GM21423 (cell line): Measurements from ENCODE around the gene KIF25.
"Not testable (repeated sequence)": the region's sequence is repeated elsewhere in the genome, so short reads cannot be mapped to it uniquely, and the experiment has no call there.

Source experiments
- ATAC-seq: cut with Tn5 transposase; IDR thresholded peaks from one replicate; pipeline ENCODE4 v1.9.1; 2021; ENCODE audit warnings: mild to moderate bottlenecking, moderate library complexity; ENCODE audit not compliant: unreplicated experiment

The KIF25 gene

DNA sequence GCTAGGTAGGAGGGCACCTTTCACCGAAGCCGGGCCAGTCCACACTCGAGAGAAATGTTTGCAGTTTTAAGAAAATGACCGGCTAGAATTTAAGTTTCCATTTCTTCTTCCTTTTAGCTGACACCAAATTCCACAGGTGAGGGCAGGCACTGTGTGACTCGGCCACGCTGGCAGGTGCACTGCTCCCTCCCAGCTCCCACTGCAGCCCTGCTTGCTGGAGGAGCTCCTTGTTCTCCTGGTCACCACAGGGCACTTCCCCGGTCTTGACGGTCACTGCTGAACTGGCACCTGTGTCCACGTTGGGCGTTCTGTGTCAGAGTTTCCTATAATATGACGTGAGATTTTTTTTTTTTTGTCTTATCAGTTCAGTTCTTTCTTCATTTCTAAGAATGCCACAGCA is 3.6 kb upstream of the KIF25 start:
- no peak for ATAC-seq

GRCh38 chr6:167995302-167995701 is 2.2 kb upstream of the KIF25 start:
- ATAC-seq = no peak

DNA sequence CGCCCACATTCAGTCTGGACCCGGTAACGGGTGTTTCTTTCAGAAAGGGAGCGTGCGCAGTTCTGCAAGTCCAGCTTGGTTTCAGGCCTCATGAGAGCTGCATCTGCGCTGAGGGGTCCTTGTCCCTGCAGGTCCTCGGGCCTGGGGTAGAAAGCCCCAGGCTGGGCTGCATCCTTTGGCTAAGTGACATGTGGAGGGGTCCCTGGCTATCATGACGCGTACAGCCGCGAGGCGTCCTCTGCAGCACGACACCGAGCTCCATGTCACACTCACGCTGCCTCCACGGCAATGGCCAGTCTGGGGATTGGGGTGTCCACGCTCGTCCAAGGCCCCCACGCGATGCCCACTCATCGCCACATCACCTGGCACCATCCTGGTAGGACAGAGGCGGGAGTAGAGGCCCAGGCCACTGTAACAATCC is 1.7 kb upstream of the KIF25 start:
- no peak for ATAC-seq

- ATAC-seq = no peak
Measured at GRCh38 chr6:167996424-167997199, 859 bp upstream of the KIF25 start.

GRCh38 chr6:167998215-167998614 is 744 bp downstream of the KIF25 start:
- ATAC-seq = no peak

GRCh38 chr6:168000198-168001028 is 2.9 kb downstream of the KIF25 start:
- ATAC-seq = no peak

- no peak for ATAC-seq
Measured at GRCh38 chr6:168001029-168001332, 3.5 kb downstream of the KIF25 start.

GRCh38 chr6:168001514-168001913 is 4.0 kb downstream of the KIF25 start:
- not testable (repeated sequence) for ATAC-seq

DNA sequence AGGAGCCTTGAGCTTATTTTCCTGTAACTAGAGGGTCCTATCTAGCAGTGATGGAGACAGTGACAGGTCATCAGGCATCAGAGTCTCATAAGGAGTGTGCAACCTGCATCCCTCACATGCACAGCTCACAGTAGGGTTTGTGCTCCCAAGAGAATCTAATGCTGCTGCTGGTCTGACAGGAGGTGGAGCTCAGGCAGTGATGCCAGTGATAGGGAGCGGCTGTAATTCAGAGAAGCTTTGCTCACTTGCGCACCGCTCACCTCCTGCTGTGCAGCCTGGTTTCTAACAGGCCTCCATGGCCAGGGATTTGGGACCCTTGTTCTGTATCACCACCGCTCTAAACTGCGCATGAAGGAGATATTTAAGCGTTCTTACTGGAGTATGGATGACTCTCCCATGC is 5.3 kb downstream of the KIF25 start:
- ATAC-seq = no peak

DNA sequence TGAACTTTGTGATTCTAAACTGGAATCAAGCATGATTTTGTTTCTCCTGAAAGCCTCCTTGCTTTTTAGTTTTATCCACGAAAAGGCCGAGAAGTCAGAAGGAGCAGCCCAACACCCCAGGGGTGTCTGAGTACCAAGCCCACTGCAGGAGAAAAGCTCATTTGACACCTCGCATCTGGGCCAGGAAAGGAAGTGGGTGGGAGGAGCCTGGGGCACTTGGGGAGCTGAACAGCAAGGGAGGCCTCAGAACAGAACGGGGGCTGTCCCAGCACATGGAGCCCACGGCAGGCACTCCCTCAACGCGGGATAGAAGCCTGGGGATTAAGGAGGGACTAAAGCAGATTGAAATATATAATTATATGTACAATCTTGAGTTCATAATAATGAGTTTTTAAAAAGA is 6.6 kb downstream of the KIF25 start:
- ATAC-seq = no peak

- ATAC-seq = no peak
Measured at GRCh38 chr6:168004945-168005344, 7.5 kb downstream of the KIF25 start.

DNA sequence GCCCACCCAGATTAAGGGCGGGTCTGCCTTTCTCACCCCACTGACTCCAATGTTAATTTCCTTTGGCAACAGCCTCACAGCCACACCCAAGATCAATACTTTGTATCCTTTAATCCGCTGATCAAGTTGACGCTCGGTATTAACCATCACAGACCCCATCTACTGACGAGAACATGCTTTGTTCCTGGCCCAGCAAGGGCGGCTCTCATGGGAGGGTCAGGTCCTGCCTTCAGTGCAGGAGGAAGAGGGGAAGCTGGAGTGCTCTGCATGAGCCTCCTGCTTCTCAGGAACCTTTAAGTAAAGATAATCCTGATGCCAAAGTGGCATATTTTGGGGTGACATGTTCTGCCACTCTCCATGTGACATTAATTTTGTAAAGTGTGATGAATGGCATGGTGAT is 8.3 kb downstream of the KIF25 start:
- ATAC-seq = no peak

DNA sequence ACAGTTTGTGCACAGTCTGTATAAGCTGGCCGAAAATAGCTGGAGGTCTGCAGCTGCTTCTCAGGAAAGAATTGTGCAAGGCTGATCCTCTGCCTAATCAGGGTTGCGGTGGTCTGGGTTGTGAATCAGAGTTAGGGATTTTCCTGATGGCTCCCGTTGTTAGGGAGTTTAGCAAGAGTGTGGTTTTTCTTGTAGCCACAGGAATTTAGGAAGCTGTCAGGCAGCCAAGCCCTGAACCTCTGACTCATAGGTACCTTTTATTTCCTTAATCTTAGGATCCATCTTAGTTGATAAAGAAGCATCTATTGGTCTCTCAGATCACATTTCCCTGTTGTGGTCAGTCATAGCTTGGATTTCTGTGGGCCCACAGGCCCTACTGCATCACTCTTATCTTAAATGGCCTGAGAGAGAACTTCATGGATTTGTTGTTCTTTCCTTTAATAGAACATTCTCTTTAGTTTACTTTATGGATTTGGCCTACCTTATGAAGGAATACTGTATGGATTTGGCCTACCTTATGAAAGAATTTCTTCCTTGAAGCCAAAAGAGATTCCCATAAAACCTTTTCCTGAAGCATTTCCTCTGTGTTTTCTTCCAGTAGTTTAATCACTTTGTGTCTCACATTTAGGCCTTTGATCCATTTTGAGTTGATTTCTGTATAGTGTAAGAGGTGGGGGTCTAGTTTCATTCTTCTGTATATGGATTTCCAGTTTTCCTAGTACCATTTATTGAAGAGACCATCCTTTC is 10.3 kb downstream of the KIF25 start:
- no peak for ATAC-seq

- ATAC-seq = no peak
Measured at GRCh38 chr6:168009331-168009730, 11.9 kb downstream of the KIF25 start.

- ATAC-seq = no peak
Measured at GRCh38 chr6:168011291-168011690, 13.8 kb downstream of the KIF25 start.

DNA sequence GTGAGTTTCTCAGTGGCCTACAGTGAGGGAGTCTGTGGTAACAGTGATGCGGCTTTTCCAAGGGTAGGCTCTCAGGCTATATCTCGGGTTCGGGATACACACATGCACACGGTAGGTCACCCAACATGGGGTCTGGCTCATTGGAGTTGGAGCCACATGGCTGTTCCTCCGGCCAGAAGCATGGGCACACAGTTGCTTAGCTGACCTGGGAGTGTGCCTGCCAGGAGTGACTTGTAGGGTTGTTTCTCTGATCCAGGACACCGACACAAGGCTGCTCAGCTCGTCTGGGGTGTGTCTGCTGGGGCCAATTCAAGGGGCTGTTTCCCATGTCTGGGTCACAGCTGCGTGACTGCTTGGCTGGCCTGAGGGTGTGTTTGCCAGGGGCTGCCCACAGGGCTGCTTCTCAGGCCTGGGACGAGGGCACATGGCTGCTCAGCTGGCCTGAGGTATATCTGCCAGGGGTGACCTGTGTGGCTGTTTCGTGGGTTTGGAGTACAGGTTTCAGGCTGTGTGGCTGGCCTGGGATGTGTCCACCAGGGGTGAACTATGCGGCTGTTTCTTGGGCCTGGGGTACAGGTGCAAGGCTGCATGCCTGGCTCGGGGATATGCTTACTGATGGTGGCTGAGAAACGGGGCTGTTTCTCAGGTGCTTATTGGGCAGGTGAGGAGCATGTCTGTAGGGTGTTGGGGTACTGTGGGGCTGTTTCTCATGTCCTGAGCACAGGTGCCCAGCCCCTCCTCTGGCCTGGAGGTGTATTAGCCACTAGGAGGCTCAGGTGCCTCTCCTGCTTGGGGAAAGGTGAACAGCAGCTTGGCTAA is 15.2 kb downstream of the KIF25 start:
- ATAC-seq = no peak

DNA sequence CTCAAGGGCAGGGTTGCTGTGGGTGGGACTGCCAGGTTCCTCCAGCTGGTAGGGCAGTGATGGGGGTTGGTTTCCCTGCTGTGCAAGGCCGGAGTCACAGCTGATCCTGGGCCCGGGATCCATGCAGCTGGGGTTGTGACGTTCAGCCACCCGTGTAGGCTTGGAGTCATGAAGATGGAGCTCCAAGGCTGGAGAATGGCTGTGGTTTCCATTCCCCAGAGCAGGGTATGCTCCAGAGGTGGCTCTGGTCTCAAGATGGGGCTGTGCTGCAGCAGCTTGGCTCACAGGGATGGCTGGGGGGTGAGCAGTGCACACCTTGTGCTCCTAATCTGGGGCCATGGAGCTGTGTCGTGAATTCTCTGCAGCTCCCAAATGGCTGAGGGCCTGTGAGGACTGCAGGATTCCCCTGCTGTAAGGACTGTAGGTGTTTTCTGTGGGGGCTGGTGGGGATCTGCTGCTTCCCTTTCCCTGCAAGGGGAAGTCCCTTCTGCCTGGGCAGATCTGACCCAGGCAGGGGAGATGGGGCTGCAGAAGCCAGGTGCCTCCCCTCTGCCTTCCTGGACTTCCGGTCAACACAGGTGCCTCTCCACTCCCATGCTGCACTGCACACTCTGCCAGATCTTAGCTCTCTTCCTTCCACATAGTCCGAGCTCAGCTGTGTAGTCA is 15.9 kb downstream of the KIF25 start:
- ATAC-seq = no peak

DNA sequence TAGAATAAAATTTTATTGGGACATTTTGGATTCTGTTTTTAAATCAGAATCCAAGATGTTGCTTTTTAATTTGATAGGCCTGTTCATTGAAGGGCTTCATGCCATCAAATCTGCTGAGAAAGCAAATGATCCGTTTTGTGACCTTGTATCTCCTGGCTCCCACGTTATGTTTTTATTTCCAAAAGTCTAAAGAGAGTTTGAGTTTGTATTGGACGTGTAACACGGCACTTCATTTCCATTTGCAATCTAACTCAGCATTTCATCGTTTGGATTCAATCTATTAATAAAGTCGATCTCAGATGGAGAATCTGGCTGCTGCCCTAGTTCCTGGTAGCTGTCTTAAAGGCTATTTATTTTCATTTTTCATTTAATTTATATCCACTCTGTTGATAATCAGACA is 17.0 kb downstream of the KIF25 start:
- no peak for ATAC-seq

DNA sequence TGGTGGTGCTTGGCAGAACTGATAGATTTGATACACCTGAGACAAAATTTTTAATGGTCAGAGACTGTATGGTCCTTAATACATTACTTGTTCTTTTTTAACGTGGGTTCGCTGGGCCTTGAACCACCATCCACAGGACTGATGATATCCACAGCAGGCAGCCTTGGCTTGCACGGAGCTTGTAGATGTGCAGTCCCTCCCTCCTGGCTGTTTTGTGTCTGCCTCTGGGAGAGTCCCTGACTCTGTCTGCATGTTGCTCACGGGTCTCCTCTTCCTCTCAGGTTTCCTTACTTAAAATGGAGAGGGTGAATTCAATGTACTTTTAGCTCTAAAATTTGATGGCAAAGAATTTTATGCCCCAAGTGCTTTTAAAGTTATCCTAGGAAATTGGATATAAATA is 17.5 kb downstream of the KIF25 start:
- no peak for ATAC-seq

GRCh38 chr6:168015482-168016175 is 18.2 kb downstream of the KIF25 start:
- no peak for ATAC-seq
